Superior temporal gyrus (tissue), 1 donor: ENCODE data around the gene C6orf15.
A peak's percentile ranks its signal among the peaks of the same experiment; 100 is the strongest.

Experiments
- DNase-seq: peaks from one replicate; pipeline ENCODE4 v3.0.0-alpha.2; 2016; ENCODE audit errors: extremely low spot score

Gene C6orf15

DNA sequence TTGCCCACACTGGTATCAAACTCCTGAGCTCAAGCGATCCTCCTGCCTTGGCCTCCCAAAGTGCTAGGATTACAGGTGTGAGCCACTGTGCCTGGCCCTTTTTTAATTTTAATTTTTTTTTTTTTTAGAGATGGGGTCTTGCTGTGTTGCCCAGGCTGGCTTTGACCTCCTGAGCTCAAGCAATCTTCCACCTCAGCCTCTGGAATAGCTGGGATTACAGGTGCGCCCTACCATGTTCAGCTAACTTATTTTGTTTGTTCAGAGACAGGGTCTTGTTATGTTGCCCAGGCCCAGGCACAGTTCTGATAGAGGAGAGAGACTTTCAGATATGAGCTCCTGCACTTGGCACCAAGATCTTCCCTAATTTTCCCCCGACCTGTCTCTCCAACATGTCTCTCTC is 18.4 kb upstream of the C6orf15 start:
- DNase-seq, result no peak

DNA sequence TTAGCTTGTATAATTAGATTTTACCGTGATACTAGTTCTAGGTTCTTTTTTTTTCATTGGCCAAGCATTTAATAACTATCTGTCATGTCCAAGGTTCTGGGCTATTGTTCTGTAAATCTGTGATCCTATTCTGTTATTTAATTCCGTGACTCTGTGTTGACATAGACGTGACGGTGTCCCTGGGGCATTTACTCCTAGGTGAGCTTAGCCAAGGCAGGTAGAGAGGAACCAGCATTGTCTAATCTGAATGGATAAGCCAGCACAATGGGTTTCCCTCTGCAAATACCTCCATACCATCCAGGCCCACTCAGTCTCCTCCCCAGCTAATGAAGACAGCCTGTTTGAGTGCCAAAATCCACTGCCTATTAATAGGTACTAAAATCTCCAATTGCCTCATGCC is 16.8 kb upstream of the C6orf15 start:
- DNase-seq, result no peak

DNA sequence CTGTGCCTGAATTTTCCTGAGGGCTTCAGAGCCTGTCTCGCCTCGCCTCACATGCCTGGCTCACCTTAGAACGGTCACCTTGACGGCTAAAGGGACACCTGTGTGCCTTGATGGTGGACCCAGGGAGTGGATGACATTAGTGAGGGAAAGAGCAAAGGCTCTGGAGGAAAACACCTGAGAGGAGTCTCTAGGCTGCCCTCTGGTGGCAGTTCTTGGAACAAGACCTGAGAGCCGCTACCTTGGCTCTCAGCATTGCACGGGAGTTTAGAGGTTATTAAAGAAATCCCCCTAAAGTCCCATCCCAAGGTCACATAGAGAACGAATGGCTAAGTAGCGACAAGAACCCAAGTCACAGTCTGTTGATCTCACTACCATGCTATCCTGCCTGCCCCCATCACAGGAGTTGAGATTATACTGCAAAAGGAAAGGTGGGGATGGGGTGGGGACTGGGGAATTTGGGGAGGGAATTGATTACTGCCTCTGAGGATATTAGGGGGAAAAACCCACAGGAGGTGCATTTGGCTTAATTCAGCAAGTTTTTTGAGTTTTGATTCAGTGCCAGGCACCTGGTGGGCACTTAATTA is 15.8 kb upstream of the C6orf15 start:
- DNase-seq, result peak; percentile 69

DNA sequence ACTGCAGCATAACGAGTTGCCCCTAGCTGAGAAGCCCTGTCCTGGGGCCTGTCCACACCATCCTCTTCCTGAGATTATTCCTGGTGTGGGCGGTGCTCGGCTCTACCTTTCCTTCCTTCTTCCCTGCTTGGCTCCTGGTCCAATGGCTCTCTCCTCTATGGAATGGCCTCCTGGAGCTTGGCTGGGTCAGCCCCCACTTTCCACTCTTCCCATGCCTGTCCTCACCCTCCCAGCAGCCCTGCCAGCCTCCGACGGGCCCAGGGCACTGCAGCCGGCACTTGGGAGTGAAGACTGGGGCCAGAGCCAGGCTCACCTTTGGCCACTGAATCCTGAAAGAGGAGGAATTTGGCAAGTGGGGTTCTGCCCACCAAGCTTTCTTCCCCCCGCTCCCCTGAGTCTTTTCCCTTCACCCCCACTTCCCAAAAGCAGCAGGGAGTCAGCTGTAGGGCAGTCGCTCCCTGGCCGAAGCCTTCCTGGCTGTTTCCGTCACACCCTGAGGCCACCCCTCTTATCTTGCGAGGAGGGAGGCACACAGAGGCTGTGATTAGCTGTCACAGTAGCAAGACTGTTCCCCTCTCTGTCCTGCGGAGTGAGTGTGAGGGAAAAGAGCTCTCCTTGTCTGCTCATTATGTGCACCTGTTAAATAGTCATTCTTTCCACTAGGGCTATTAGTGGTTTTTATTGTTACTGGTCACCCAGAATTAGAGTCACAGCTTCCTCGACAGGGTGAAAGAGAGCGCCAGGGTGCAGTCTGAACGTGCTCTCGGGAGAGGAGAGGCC is 14.2 kb upstream of the C6orf15 start:
- no peak for DNase-seq

DNA sequence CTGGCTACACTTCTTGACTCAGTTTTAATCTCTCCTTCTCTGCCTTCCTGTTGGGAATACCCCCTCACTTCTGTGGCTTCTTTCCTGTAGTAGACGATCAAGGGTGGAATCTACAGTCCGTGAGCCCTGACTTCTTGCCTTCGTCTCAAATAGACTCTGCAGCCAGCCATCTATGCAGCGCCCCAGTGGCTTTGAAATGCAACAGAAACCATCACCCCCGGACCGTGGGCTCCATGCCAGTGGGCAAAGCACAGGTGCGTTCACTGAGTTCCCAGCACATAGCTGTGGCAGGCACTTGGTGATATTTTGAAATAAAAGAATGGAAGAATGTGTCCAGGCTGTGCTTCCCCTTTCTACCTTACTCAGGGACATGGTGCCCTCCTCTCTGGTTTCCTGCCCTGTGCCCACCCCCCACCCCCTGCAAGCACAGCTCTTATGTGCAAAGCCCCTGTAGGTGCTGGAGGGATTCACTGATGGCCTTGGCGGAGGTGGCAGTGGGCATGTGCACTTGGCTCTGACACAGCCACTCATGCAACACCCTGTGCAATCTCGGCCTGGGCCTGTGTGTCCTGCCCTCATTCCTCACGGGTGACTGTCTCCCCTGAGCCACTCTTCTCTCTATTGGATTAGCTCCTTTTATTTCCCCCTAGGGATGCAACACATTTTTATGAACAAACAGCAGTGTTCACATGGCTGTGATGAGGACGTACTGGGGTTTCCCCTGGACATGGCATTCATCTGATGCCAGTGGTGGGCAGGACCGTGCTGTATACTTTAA is 13.4 kb upstream of the C6orf15 start:
- no peak for DNase-seq

DNA sequence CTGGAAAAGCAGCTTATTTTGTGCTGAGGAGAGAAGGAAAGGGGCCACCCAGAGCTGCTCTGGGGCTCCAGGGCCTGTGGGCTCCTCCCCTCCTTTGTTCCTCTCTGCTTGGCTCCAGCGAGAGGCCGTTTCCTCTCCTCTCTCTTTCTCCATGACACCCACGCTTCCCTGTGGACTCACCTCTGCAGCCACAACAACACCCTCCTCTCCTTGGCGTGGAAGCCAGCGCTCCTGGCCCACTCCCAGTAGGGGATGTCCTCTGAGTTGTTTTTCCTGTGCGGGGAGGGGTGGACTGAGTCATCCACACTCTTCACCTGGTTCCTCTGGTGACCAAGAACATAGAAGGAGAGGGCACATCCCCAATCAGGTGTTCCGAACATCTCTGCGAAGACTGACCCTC is 12.8 kb upstream of the C6orf15 start:
- no peak for DNase-seq

DNA sequence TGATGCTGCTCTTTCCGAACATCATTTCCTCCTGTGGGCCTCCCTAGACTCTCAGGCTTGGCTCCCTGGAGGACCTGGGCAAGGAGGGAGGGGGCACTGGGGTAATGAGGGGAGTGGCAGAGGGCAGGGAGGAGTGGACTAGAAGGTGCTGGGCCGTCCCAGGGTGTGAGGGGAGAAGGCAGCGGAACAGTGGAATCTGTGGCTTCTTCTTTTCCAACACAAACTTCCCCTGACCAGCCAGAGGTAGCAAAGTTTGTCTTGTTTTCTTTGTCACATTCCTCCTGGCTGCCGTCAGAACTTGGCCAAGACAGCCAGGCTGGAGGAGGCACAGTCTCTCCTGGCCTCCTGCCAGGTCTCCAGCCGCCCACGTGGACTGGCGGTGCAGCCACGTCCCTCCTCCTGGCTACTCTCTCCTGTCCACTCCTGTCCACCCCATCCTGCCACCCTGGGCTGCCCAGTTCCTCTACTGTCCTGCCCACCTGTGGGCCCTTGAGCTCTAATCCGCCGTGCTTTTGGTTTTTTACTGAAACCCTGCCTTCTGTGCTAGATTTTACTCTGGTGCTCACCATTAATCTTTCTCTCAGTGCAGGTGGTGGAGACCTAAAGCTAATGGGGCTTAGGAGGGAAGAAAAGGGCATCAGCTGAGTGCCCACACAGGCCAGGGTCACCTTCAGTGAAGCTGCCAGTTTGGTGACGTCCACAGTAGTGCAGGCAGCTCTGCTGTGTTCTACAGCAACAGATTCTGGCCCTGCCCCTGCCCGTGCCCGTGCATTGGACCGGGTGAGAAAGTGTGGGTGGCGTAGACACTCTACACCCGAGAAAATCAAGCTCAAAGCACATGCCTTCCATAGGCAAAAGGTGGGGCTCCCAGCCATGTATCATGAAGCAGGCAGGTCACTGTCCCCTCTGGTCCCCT is 10.7 kb upstream of the C6orf15 start:
- no peak for DNase-seq

DNA sequence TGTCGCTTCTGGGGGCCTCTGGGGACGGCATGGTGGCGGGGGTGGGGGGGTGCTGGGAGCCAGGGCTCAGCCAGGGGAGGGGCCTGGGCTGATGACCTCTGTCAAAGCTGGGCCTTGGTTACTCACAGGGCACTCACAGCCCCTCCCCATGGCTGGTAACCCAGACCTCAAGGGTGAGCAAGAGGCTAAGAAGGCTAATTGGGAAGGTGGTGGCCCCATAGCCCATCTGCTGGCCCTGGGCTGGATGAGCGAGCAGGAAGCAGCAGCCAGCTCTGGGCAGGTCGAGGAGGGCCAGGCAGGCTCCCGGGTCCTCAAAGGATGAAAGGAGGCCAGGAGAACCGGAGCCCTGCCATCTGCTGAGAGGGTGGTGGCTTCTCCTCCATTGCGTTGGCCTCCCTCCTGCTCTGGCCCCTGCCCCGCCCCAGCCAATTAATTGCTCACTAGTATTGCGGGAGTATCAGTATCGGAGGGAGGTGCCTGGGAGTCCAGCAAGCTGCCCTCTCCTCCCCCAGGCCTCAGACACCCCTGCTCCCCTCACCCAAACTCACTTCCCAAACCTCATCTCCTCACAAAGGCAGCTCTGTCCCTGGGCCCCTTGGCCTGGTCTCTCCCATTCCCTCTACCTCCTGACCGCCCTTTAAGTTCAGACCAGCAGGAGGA is 8.9 kb upstream of the C6orf15 start:
- DNase-seq, result no peak

DNA sequence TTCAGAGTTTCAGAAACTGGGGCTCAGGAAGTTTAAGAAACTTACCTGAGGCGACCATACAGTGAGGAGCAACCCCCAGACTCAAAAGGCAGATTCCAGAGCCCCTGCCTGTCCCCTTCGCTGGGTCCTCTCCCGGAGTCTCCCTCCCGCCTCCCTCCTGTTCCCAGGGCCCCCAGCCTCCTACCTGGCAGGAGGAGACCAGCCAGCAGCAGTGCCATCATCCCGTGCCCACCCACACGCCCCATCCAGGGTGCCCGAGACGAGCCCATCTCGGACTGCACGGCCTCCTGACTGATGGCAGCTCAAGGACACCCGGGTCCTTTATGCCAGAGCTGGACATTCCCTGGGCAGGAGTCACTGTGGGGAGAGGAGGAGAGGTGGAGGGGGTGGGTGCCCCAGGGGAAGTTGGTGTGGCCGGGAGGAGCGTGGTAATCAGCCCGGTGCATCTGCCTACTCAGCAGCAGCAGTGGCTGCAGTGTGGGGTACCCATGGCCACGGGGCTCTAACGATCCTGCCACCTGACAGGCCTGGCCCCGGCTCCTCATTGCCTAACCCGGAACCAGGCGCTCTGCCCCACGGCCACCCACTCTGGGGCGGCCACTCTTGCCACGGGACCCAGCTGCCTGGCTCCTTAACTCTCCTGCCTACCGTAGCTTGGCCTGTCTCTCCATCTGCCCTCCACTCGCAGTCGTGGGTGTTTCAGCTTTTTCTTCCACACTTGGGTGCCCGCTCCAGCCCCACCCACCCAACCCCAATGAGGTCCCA is 8.0 kb upstream of the C6orf15 start, which contains the start of gene CDSN:
CDSN (minus strand) TSS at position 296 of the 765 bp plus-strand sequence; CDS start at position 269, 27 bp downstream.
- no peak for DNase-seq

DNA sequence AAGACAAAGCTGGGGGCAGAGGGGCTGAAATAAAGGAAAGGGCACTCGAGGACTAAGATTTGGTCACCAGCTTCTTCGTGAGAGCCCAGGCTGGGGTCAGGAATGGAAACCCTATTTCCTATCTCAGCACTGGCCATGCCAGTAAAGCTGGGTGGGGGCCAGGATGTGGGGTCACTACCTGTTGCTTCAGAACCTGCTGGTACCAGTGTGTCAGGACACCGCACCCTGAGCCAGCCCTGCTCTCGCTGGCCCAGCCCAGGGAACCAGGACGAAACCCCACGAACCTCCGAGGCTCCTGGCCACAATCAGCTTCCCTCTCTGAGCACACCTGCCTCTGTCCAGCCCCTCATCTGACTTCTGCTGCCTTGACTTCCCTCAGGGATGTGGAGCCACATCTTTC is 5.8 kb upstream of the C6orf15 start:
- no peak for DNase-seq

DNA sequence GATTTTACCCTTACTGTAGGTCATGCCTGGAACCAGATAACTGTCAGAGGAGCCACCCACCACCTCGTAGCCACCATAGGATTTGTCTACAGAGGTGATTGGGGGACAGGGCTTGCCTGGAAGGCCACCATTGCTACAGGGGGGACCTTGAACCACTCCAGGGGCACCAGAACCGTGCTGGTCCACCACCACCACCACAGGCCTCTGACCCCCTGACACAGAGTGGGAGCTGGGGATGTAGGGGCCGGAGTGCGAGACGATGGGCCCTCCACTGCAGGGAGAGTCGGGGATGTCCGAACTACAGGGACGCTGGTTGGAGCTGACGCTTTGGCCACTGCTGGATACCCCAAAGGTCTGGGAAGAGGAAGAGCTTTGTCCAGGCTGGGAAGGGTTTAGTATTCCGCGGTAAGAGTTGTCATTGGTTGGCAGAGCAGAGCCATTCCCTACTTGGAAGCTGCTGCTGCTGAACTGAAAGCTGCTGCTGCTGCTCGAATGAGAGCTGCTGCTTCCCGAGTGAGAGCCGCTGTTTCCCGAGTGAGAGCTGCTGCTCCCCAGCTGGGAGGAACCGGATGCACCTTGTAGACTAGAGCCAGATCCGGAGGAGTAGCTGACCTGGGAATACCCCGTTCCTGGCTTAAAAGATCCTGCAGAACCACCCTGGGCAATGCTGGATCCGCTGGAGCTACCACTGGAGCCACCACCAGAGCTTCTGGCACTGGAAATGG is 4.4 kb upstream of the C6orf15 start:
- DNase-seq, result no peak

DNA sequence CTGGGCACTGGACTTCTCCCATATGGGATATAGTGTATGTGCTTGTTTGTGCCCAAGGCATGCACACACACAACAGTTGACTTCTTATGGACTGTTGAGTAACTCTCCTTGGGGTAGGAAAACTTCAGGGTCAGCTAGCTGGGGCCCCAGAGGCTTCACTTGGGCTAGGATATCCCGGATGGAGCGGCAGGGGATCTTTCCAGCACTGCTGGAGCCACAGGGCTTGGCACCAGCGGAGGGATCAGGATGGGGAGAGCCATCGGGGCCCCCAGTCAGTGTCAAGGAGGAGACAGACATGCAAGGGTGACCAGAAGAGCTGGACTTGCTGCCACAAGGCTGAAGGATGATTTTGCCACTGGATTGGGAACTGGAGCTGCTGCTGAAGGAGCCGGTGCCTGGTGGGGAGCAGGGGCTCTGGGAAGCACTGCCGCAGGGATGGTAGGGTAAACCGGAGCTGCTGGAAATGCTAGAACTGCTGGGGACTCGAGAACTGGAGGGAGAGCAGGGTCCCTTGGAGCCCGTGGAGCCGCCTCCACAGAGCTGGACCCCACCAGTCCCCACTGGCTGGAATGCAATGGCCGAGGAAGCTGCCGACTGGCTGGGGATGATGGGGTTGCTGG is 3.7 kb upstream of the C6orf15 start:
- no peak for DNase-seq

DNA sequence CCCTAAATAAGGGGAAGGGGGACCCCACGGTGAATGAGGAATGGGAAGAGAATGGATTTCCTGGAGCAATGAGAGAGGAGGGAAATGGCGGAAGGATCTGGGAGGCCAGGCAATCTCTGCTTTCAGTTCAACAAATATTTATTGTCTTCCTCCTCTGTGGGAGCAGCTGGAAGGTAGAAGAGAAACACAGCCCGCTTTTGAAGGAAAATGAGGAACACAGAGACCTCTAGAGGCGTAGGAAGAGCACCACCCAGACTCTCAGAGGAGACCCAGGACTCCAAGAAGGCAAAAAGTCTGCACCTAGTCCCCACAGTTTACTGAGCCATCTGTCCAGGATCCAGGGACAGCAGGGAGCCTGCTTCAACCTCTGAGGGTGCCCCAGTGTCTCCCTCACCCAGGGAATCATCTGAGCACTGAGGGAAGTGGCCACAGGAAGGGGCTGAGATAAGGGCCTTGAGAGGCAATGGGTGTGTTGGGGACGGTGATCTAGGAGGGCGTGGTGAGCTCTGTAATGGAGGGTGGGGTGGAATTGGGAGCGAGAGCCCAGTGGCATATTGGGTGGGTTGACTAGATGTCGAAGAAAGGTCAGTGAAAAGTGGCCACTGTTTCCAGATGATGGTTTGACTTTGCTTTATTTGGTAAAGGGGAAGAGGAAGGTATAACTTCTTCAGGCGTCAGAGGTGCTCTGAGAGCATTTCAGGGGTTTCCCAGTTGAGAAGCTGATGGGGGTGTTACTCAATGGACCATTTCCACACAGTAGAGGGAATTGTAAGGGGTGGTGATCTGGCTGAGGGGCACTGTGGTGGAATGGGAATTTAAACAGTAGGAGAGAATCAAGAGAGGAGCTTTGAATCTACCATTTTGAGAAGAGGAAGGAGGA is 2.8 kb upstream of the C6orf15 start:
- peak; percentile 76 for DNase-seq

DNA sequence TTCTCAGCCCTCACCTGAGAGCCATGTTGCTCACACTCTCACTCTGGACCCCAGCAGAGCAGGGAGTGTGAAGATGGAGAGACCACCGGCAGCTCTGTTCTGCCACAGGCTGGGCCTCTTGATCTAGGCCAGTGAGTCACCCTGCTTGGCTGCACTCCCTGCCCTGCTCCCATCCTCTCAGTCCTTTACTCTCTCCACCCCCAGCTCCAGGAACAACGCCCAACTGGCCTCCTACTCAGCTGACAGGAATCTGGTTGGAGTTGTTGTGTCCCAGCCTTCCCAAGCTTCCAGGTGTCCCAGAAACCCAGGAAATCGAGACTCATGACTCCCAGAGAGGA is 2.1 kb upstream of the C6orf15 start, which contains the start of gene PSORS1C1:
PSORS1C1 (plus strand) TSS at position 260 of the 338 bp plus-strand sequence. CDS start 14,833 bp downstream, outside the sequence.
- DNase-seq, result peak; percentile 62

DNA sequence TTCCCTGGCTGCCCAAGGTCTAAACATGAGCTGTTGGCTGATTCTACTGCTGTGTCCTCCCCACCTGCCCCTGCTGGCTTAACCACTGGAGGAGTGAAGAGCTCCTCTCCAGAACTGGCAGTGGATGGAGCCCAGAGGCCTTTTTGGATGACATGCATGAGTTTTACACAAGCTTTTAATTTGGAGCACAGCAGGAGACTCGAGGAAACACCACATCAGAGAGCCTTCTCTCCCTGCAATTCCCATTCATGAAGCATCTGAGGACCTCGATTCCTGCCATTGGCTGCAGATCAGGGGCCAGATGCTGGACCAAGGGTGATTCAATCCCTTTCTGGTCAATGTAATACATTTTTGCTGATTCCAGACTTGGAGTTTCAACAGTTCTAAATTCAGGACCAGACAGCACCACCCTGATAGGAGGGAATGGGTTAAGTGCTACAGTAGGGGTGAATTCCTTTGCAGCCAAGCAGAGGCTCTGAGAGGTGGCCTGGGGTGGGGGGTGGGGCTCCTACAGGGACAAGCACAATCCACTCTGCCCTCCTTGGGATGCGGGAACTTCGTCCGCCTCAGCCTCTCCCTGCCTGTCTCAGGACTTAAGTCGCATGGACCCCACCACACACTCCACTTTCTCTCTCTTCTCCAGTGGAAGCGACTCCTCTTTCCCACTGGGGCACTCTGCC is 1.6 kb upstream of the C6orf15 start:
- no peak for DNase-seq

DNA sequence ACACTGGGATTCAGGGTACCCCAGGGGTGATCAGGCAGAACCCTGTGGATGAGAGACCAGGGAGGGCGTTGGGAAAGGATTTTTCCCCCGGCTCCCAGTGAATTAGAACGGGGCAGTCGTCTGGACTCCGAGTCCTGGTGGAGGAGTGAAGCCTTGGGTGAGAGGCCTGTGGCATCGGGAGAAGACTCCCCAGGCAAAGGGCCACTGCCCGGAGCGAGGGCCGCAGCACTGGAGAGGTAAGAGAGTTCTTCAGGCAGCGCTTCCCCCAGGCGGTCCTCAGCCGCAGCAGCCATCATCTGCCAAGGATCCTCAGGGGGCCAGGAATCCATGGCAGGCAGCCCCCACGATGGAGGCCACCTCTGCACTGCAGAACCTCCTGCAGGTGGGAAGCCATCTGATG is 663 bp downstream of the C6orf15 start:
- no peak for DNase-seq

DNA sequence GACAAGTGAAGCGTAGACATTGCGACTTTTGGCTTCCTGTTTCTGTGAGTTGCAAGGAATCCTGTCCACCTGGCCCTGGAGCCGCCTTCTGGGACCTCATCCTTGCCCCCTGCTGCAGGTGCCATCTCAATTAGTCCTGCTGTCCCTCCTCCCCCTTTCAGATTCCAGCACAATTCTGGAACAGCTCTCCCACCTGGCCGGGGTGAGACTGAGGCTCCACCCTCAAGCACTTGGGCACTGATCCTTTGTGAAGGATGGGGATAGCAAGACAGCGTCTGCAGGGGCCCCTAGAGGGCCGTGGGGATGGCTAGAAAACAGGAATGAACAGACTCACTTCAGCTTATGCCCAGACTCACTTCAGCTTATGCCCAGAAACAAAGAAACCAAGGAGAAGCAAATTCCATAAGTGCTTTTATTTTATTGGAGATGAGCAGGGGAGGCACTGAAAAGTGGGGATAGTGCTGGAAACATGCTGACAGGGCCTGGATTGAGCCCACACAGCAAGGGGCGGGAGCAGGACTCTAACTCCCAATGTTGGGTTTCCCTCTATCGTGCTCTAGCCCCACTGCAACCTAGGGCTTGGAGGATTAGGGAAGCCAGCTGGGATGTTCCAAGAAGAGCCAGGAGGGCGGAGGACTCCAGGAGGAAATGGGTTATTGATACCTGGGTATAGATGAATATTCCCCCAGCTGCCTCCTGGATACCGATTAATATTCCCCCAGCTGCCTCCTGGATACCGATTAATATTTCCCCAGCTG is 1.4 kb downstream of the C6orf15 start:
- DNase-seq, result no peak
